ENCODE measurements around the gene CBX4.

DNA sequence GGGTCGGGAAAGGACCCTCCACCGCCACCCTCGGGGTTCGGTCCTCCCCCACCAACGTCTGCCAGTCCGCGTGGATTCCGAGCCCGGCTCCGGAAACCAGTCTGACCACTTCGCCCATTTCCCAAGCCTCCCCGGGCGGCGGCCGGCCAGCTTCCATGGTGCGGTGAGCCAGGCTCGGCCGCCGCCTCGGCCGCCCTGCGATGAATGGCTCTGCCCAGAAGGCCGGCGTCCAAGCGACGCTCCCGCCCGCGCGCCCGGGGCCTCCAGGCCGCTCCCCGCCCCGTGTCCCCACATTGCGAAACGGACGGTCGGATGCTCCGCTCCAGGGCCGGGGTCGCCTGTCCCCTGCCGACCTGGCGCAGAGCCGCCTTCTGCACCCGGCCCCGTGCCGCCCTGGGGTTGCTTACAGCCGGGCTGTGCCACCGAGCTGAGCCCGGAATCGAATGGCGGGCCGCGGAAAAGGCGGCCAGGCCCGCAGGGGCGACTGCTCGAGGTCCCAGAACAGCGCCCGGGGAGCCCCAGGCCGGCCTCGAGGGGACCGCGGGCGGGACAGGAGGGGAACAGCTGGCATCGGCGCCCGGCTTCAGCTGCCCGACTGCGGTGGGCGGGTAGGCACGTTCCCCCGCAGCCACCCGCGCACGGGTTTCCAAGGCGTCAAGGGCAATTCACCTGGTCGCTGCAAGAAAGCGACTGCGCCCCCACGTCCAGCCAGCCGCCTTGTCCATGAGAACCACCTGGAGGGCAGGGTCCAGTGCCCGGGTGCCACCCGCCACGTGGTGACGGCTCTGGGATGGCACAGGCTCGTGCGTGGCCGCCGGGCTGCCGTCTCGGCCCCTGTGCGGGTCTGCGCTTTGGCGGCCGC is 24.0 kb downstream of the CBX4 start:
- TF ChIP-seq, protein P1, sequence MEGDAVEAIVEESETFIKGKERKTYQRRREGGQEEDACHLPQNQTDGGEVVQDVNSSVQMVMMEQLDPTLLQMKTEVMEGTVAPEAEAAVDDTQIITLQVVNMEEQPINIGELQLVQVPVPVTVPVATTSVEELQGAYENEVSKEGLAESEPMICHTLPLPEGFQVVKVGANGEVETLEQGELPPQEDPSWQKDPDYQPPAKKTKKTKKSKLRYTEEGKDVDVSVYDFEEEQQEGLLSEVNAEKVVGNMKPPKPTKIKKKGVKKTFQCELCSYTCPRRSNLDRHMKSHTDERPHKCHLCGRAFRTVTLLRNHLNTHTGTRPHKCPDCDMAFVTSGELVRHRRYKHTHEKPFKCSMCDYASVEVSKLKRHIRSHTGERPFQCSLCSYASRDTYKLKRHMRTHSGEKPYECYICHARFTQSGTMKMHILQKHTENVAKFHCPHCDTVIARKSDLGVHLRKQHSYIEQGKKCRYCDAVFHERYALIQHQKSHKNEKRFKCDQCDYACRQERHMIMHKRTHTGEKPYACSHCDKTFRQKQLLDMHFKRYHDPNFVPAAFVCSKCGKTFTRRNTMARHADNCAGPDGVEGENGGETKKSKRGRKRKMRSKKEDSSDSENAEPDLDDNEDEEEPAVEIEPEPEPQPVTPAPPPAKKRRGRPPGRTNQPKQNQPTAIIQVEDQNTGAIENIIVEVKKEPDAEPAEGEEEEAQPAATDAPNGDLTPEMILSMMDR (IDR thresholded peaks at IDR 0.05; ENCODE audit: low read length) = no peak
- no peak for TF ChIP-seq EZH2 (optimal IDR thresholded peaks at IDR 0.05; ENCODE audit: low read depth, low read length)
- TF ChIP-seq EZH2phosphoT487 (IDR thresholded peaks at IDR 0.05; ENCODE audit: low read length) = no peak
